ENCODE results near the gene PCP4L1.
"Not testable (repeated sequence)": the region's sequence is repeated elsewhere in the genome, so short reads cannot be mapped to it uniquely, and the experiment has no call there.

Gene PCP4L1

DNA sequence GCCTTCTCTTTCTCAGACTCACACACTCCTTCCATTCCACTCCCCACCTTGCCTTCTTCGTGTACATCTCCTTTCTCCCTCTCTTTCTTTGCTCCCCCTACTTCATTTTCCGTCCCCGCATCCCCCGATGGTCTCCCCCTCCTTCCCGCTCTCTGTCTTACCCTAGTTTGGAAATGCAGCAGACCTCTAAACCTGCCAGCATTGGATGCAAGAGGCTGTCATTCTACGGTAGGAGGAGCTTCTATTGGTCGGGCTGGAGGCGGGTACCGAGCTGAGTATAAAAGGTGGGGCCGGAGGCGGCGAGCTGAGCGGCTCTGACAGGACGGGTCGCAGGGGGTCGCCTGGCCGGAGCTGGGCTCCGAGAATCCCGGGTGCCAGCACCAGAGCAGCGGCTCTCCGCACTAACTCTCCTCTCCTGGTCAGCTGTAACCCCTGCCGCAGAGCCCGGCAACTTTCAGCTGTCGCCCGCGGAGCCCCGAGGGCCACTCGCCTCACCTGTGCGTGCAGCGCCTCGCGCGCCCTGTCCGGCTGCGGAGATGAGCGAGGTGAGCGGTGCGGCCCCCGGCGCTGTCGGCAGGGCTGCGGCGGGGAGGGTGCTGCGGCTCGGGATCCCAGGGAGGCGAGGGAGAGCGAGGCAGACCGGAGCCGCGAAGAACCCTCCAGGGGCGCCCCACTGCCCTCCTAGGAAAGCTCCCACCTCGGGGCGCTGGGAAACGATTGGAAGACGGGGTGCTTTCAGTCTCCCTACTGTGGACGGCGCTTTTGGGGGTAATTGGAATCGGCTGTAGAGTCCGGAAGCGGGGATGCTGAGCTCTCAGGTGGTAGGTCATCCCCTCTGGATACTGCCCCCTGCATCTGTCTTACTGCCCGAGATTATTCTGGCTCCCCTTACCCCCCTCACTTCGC is at the start of gene PCP4L1:
Gene PCP4L1, plus strand, starts transcription at position 307 of the 906 bp plus-strand sequence. Its CDS starts 230 bp downstream, at position 537.
- peak; percentile 23 to 40 for DNase-seq

DNA sequence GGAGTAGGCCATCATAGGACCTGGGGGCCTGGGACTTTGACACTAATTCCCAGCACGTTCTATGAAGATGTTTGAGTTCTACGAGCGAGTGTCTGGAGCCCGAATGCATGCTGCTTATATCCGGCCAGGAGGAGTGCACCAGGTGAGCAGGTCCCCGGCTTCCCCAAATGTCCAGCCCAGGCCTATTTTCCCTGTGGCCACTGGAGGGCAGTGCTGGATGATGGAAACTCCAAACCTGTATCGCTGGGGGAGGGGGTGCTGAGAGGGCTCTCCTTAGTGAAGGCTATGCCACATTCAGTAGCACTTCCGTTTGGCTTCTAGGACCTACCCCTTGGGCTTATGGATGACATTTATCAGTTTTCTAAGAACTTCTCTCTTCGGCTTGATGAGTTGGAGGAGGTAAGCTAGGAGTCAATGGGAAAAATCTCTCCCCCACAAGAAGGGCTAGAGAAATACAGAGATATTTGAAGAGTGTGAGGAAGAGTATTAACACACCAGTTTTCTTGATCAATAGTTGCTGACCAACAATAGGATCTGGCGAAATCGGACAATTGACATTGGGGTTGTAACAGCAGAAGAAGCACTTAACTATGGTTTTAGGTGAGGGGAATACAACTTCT is 48.6 kb upstream of the PCP4L1 start:
- DNase-seq, result peak; percentile 87 to 91

DNA sequence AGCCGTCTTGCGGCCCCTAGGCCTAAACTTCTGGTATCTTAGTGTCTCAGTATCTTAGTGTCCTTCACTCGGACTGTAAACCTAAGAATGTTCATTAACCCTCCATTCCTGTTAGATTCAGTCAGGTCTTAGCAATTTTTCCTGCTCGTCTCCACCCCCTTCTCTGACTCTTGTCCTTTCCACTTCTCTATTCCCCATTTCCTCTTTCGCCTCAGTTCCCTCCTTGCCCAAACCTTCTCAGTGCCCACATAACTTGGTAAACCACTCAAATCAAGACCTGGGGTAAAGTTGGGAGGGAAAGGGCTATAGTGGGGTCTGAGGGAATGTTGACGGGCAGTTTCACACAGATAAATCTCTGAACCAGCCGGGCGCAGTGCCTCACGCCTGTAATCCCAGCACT is 44.2 kb upstream of the PCP4L1 start:
- no peak for DNase-seq

DNA sequence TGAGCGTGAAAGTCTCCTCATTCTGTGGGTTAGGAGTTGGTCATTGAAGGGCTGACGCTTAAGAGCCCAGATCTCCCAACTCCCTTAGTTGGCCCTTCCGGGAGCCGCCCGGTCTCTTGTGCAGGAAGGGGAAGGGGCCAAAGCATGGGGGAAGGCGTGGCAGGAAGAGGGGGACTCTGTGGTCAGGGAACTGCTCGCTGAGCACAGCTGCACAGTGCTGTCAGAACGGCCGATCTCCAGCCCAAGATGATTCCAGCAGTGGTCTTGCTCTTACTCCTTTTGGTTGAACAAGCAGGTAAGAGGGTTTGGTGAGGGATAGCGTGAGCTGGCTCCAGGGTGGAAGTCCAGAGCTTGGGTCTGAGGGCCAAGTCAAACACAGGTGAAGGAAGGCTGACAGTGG is 43.5 kb upstream of the PCP4L1 start, which contains the start of gene FCER1G:
Gene FCER1G, plus strand, starts transcription at position 220 of the 400 bp plus-strand sequence. Its CDS starts 27 bp downstream, at position 247.
- no peak for DNase-seq

DNA sequence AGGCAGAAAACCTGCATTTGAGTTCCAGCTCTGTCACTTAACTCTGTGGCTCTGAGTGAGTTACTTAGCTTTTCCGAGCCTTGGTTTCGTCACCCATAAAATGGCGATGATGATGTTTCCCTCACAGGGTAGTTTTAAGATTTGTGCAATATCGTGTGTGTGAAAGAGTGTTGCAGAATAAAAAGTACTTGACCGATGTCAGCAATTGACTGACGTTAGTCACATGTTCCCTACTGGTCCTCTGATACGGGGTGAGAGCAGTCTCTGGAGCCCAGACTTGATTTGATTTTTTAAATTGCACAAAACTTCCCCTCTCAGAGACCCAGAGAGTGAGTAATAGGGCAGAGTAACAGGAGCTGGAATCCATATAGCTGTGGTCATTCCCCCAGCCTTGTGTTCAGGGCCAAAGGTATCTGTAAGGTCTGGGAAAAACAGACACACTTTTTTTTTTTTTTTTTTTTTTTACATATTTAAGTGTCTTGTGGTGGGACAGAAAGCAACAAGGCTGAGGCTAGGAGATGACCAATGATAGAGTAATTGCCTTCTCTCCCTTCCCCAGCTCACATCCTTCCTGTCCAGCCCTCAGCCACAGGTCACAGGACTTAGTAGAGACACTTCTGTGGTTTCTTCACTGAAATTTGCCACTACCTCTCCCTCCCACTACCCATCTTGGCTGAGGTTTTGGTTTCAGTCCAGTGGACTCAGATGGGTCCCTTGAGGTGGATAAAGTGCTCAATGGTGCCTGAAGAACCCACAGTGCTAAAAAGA is 41.4 kb upstream of the PCP4L1 start:
- DNase-seq, result no peak

DNA sequence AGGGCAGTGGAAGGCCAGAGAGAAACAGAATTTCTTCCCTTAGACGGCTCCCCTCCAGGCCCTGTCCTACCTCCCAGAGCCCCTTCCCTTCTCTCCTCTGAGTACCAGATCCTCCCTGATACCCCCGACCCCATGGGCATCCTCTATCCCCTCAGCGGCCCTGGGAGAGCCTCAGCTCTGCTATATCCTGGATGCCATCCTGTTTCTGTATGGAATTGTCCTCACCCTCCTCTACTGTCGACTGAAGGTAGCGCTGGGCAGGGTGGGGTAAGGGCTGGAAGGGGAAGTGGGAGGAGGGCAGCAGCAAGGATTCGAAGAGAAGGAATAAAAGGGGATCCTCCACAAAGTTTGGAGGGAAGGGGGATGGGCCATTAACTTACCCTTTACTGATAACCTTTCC is 40.7 kb upstream of the PCP4L1 start:
- DNase-seq, result no peak

DNA sequence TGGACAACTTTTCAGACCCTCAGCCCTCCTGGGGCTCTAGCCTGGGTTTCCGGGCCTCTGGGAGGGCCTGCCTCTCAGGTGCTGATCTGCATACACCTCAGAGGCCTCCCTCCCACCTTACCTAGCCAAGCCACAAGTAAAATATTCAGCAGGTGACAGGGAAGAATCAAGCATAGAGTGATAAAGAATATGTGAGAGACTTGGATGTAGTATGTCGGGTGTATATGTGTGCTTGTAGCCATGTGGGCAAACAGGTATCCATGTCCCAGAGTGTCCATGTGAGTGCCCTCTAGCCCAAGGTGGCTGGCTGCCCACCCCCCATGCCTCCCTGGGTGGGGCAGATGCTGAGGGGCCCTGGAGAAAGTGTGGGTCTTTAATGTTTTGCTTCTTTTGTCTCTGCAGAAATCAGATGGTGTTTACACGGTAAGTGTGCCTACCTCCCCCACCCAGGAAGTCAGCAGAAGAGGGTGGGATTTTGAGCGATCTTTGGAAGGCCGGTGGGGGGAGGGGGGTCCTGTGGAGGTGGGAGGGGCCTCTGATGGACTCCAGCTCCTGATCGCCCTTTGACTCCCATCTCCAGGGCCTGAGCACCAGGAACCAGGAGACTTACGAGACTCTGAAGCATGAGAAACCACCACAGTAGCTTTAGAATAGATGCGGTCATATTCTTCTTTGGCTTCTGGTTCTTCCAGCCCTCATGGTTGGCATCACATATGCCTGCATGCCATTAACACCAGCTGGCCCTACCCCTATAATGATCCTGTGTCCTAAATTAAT is 40.1 kb upstream of the PCP4L1 start:
- DNase-seq, result no peak

DNA sequence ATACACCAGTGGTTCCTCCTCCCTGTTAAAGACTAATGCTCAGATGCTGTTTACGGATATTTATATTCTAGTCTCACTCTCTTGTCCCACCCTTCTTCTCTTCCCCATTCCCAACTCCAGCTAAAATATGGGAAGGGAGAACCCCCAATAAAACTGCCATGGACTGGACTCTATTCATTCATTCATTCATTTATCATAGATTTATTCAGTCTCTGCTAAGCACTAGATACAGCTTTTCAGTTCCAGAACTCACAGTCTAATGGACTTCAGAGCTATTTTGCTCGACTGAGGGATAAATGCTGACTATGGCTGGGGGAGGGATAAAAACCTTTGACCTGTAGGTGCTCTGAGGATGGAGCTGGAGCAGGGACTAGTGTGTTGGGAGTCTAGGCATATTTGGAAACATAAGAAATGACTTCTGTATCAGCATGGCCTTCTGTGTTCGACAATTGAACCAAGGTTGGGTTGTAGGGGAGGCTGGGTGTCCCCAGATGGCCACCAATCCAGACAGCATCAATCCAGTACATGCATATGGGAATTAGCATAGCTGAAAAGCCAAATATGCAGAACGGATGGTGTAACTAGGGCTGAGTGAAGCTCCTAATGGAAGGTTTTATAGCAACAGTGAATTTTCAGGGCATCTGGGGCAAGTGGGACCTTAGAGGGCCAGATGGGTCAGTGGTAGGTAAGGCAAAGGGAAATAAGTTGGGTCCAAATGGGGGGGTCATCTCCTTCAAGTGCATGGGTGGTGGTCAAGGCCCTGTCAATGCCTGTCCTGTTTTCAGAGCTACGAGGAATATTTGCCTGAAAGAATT is 39.3 kb upstream of the PCP4L1 start:
- no peak for DNase-seq

DNA sequence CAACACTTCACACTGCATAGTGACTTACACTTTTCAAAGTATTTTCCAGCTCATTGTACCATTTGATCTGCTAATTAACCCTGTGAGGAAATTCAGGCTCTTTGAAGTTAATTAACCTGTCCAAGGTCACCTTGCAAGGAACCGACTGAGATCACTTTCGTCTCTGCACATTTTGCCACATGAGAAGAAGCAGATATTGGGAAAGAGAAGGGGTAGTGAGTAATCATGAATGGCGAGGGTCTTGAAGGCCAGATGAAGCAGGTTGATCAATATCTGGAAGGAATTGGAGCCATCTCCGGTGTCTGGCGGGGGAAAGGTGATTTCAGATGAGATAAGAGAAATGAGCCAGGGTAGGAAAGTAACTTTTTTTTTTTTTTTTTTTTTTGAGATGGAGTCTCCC is 38.5 kb upstream of the PCP4L1 start:
- DNase-seq, result no peak

DNA sequence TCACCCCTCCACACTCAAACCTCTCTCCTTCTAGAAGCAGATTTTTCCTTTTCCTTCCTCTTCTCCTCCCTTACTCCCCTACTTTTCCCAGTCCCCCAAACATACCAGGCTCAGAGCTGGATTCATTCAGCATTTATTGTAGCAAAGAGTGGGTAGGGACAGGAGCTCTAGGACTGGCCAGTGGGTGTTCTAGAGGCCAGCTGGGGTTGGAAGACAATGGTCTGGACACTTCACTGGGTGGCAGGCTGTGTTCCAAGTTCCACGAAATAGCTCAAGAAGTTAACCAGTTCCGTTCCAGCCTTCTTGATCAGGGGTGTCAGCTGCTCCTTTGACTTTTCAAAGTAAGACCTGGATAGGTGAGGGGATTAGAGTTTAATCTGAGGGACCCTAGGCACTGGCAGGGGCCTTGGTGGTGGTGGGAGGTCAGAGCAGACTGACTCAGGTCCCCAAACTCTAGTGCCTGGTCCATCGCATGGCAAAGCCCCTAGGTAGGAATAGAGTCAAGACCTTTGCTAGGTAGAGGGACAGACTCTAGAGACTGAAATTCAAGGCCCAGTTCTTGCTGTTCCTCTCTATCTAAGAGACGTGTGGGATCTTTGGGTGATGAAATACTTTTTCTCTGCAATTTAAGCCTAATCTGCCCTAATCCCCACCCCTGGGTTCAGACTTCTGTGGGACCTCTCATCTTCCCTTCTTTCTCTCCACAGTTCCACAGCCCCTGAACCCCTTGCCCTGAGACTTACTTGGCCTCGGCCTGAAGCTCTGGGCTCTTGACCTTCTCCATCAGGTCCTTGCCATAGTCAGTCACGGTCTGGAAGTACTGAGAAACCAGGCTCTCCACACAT is 36.1 kb upstream of the PCP4L1 start:
- no peak for DNase-seq

DNA sequence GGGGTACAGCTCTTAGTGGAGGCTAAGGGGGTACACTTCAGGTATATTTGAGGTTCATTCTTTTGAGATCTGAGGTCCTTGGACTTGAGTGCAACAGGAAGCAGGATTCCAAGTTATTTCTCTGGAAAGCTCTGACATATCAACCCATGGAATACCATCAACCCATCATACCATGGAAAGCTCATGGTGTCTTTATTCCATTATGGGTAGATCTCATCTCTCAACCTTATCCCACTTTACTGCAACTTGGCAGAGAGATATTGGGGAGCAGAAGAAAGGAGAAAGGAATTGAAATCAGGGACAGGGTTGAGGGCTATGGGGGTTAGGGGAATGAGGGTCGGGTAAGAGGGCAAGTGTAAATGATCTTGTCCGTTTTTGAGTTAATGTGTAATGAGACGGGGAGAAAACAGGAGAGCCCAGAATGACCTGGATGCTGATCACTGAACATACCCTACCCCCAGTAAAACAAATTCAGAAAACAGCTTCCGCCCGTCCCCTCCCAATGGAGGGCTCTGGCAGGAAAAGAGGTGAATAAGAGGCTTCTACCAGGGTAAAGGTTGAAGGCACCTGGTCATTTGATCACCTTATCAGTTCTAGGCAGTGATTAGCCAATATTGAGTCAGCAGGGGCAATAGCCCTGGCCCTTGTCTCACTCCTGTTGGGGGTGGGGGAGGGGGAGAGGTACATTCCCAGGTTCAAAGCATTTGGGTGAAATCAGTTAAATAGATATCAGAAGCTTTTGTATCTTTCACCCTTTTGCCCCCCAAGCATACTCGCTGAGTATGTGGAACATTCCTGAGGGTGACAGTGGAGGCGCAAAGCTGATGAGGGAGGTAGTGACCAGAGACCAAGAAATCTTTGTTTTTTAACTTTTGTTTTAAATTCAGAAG is 34.5 kb upstream of the PCP4L1 start:
- no peak for DNase-seq

DNA sequence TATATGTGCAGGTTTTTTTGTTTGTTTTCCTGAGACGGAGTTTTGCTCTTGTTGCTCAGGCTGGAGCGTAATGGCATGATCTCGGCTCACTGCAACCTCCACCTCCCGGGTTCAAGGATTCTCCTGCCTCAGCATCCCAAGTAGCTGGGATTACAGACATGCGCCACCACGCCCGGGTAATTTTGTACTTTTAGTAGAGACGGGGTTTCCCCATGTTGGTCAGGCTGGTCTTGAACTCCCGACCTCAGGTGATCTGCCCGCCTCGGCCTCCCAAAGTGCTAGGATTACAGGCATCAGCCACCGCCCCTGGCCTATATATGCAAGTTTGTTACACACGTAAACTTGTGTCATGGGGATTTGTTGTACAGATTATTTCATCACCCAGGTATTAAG is 33.9 kb upstream of the PCP4L1 start:
- DNase-seq, result not testable (repeated sequence)

DNA sequence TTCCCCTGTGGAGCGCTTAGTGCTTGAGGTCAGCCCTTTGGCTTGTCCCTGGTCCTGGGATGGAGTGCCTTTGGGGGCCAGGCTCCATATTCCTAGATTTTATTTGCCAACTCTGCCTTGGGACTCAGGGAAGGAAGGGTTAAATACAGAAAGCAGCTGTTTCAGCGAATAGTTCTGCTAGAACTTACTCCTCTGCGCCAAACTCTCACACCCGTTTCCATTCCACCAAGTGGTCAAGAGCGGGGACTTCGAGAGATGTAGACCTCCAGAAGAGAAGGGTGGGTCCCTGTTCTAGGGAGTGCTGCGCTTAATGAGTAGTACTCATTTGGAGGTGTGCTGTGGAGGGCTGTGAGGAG is 33.4 kb upstream of the PCP4L1 start:
- no peak for DNase-seq

DNA sequence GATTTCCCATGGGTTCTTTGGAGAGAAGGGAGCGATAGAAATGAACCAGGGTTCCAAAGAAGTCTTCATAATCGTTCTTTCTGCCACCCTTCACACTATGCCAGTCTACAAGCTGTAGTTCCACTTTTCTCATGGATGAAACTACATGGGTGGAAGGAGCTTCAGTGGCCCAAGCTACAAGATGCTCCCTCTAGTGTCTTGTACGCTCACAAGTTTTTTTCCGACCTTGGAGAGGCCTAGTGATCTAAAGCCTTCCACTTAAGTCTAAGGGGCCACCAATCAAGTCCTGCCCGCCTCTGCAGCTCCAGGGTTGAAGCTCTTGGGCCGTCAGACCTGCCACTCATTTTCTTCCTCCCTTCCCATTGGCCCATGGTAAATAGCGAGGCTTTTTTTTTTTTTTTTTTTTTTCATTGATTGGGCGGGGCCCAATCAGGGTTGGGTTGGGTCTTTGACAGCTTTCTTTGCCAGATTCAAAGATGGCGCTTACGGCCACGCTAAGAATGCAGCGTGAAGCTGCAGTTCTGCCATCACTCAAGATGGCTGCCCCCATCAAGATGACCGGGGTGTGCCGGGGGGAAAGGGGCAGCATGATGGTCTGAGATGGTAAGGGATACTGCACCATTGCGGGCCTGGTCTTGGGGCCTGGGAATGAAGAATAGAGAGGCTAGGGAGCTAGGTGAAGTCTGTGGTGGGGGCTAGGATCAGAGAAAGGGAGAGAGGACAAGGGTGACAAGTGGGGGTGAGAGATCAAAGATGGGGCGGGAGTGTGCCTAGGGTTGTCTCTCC is 32.8 kb upstream of the PCP4L1 start, which contains the start of gene TOMM40L:
Gene TOMM40L, plus strand, starts transcription at position 527 of the 786 bp plus-strand sequence. CDS start 430 bp downstream, outside the sequence.
- peak; percentile 98 for DNase-seq

DNA sequence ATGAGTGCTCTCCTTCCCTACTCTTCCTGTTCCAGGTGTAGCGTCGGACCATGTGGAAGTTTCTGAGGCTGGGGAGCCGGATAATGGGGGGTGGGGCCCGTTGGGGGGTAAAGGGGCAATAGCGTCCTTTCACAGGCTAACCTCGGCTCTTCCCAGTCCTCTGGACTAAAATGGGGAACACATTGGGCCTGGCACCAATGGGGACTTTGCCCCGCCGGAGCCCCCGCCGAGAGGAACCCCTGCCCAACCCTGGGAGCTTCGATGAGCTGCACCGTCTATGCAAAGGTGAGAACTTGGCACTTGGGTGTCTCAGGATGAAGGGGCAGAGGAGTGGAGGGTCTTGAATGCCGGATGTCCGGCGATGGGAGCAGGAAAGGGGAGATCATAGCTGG is 32.2 kb upstream of the PCP4L1 start:
- peak in 1 of 2 experiments; percentile 56 for DNase-seq

DNA sequence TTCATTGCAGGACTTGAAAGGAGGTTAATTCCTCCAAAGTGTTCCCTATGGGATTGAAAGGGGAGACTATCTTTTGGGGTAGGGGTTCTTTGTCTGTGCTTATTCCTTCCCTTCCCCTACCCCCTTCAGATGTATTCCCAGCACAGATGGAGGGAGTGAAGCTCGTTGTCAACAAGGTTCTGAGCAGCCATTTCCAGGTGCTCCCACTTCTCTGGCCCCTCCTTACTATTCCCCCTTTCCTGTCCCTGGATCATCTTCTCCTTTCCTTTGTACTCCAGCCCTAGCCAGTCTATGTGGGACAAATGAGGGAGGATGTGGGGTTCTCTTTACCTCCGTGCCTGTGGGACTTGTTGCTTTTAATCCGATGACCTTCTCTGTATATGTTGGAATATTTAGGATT is 31.8 kb upstream of the PCP4L1 start:
- peak; percentile 24 to 56 for DNase-seq

DNA sequence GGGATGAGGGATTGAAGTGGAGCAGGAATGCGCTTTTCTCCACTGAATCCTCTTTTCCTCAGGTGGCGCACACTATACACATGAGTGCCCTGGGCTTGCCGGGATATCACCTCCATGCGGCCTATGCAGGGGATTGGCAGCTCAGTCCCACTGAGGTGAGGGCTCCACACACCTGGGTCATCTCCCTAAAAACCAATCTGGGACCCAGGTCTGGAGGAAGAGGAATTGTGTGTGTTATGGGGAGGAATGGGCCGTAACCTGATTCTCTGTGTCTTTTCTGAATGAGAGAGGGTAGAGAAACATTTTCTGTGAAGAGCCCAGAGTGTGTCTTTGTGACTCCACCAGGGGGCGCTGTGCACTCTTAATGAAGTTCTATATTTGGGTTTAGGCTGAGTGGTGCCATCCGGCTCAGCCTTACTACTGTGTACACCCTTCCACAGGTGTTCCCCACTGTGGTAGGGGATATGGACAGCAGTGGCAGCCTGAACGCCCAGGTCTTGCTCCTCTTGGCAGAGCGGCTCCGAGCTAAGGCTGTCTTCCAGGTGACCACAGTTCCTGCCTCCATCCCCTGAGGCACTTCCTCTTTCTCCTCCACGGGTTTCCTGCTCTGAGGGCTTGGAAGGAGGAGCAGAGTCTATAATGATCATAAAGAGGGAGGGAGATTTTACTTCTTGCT is 31.2 kb upstream of the PCP4L1 start:
- DNase-seq, result peak; percentile 89 to 90

DNA sequence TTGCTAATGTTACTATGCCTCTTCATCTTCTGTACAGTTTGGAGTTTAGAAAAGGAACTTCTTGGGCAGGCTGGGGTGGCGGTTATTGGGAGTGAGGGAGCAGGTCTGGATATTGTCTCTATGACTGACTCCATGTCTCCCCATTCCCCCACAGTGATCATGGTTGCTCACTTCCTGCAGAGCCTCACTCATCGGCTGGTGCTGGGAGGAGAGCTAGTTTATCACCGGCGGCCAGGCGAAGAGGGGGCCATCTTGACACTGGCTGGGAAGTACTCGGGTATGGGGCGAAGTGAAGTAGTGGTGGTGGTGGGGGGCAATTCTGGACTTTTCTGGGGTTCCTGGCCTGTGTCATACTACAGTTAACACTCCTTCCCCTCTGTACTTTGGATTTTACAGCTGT is 30.5 kb upstream of the PCP4L1 start:
- DNase-seq, result no peak

Data from NCI-H2081 (cell line).